GM12878 (cell line): ENCODE measurements around the gene LEKR1. TPM values are rescaled to one million over a fixed set of nuclear protein-coding genes. Genes with fewer than 3 reads are reported as not detected.

Experiments used
- CREB1 ChIP-seq: IDR thresholded peaks from 2 replicates; pipeline ENCODE4 v1.6.1; 2012; ENCODE audit warnings: low read depth, mild to moderate bottlenecking, inconsistent platforms
- DPF2 ChIP-seq: fragments of 450-650 bp; IDR thresholded peaks from 2 replicates; pipeline ENCODE4 v1.6.1; 2017; ENCODE audit warnings: mild to moderate bottlenecking
- HDAC2 ChIP-seq: fragments of 200-600 bp; sonication (generic); IDR thresholded peaks from 2 replicates; pipeline ENCODE4 v1.6.1; 2017
- IKZF1 ChIP-seq: fragments of 450-650 bp; conservative IDR thresholded peaks from 2 replicates; pipeline ENCODE4 v1.6.1; 2017; ENCODE audit warnings: antibody characterized with exemption, mild to moderate bottlenecking
- IKZF2 ChIP-seq, 2 experiments: fragments of 450-650 bp; IDR thresholded peaks; 2 replicates each; pipeline ENCODE4 v1.6.1; 2017; ENCODE audit warnings: mild to moderate bottlenecking in 2 of 2, moderate library complexity in 2 of 2
- JUNB ChIP-seq: IDR thresholded peaks from 2 replicates; pipeline ENCODE4 v1.6.1; 2016; ENCODE audit warnings: antibody characterized with exemption, mild to moderate bottlenecking
- MEF2A ChIP-seq: IDR thresholded peaks from 2 replicates; pipeline ENCODE4 v1.6.1; 2011; ENCODE audit warnings: low read depth, mild to moderate bottlenecking, low read length, moderate library complexity; ENCODE audit not compliant: insufficient read depth
- MTA3 ChIP-seq: IDR thresholded peaks from 2 replicates; pipeline ENCODE4 v1.6.1; 2012; ENCODE audit warnings: low read length, inconsistent platforms, borderline replicate concordance
- NFXL1 ChIP-seq: fragments of 450-650 bp; IDR thresholded peaks from 2 replicates; pipeline ENCODE4 v1.6.1; 2017; ENCODE audit warnings: antibody characterized with exemption, mild to moderate bottlenecking, borderline replicate concordance
- NR2F1 ChIP-seq: fragments of 450-650 bp; conservative IDR thresholded peaks from 2 replicates; pipeline ENCODE4 v1.6.1; 2017; ENCODE audit warnings: mild to moderate bottlenecking
- PAX5 ChIP-seq: IDR thresholded peaks from 2 replicates; pipeline ENCODE4 v1.6.1; 2011; ENCODE audit warnings: low read depth, low read length, borderline replicate concordance
- PAX8 ChIP-seq: fragments of 450-650 bp; IDR thresholded peaks from 2 replicates; pipeline ENCODE4 v1.6.1; 2017; ENCODE audit warnings: mild to moderate bottlenecking, moderate library complexity
- POLR2AphosphoS2 ChIP-seq: IDR thresholded peaks from 2 replicates; pipeline ENCODE4 v1.6.1; 2011; ENCODE audit warnings: low read depth, mild to moderate bottlenecking, low read length, improper control_type of control experiment, moderate library complexity
- SIN3A ChIP-seq: IDR thresholded peaks from 2 replicates; pipeline ENCODE4 v1.6.1; 2012; ENCODE audit warnings: low read depth, low read length, improper control_type of control experiment
- SMARCA5 ChIP-seq: fragments of 450-650 bp; IDR thresholded peaks from 2 replicates; pipeline ENCODE4 v1.6.1; 2017; ENCODE audit warnings: mild to moderate bottlenecking
- STAT1 ChIP-seq: fragments of 450-650 bp; conservative IDR thresholded peaks from 2 replicates; pipeline ENCODE4 v1.6.1; 2014; ENCODE audit warnings: antibody characterized with exemption, mild to moderate bottlenecking
- STAT3 ChIP-seq: IDR thresholded peaks from 2 replicates; pipeline ENCODE4 v1.6.1; 2011; ENCODE audit warnings: low read depth, low read length, improper control_type of control experiment
- TCF3 ChIP-seq: IDR thresholded peaks from 2 replicates; pipeline ENCODE4 v1.6.1; 2012; ENCODE audit warnings: low read depth, mild to moderate bottlenecking, low read length, borderline replicate concordance; ENCODE audit not compliant: insufficient read depth
- ZNF217 ChIP-seq: fragments of 450-650 bp; IDR thresholded peaks from 2 replicates; pipeline ENCODE4 v1.6.1; 2017; ENCODE audit warnings: antibody characterized with exemption, mild to moderate bottlenecking
- ZNF24 ChIP-seq: fragments of 450-650 bp; IDR thresholded peaks from 2 replicates; pipeline ENCODE4 v1.6.1; 2017; ENCODE audit warnings: antibody characterized with exemption, mild to moderate bottlenecking
- ZSCAN29 ChIP-seq: fragments of 450-650 bp; IDR thresholded peaks from 2 replicates; pipeline ENCODE4 v1.6.1; 2017; ENCODE audit warnings: mild to moderate bottlenecking, moderate library complexity
- ZZZ3 ChIP-seq: IDR thresholded peaks from 2 replicates; pipeline ENCODE4 v1.6.1; 2011; ENCODE audit warnings: low read depth; ENCODE audit not compliant: control insufficient read depth, insufficient read length
- polyA plus RNA-seq, 11 experiments: library from polyadenylated mRNA; depleted of rRNA in 4 of 11; unstranded in 6 of 11; stranded (reverse) in 5 of 11; fragments of >200 nt; fragmentation: Nextera tagmentation in 4 of 11; fragmentation: Illumina TruSeq in 1 of 11; extraction: Ambion mirVana in 4 of 11; extraction: Trizol in 1 of 11; gene quantifications; 1 replicate in 1 of 11; 2 replicates in 10 of 11; pipeline versions ENCODE4 v1.2.1 to v1.2.3, GENCODE V29; 2011 to 2016; ENCODE audit warnings: inconsistent platforms in 2 of 11, missing spikeins in 2 of 11, low read depth in 1 of 11
- total RNA-seq, 4 experiments: library from RNA; depleted of rRNA in 3 of 4; stranded (reverse); fragments of >200 nt in 3 of 4; fragmentation: Illumina TruSeq in 1 of 4; extraction: Trizol in 1 of 4; gene quantifications; 2 replicates each; pipeline versions ENCODE4 v1.2.1 to v1.2.3, GENCODE V29; 2013 to 2021
- TF ChIP-seq, protein P1 (sequence below): fragments of 450-650 bp; IDR thresholded peaks from 2 replicates; pipeline ENCODE4 v1.6.1; 2016; ENCODE audit warnings: mild to moderate bottlenecking
- TF ChIP-seq, protein P2 (sequence below): IDR thresholded peaks from 2 replicates; pipeline ENCODE4 v1.6.1; 2011; ENCODE audit warnings: mild to moderate bottlenecking, low read depth, low read length, moderate library complexity; ENCODE audit not compliant: insufficient replicate concordance
- TF ChIP-seq, protein P3 (sequence below): IDR thresholded peaks from 2 replicates; pipeline ENCODE4 v1.6.1; 2011; ENCODE audit warnings: borderline replicate concordance, low read depth, mild to moderate bottlenecking, moderate library complexity, mixed read lengths, low read length; ENCODE audit not compliant: insufficient read depth; ENCODE audit errors: extremely low read length
- TF ChIP-seq, protein P4 (sequence below): fragments of 450-650 bp; IDR thresholded peaks from 2 replicates; pipeline ENCODE4 v1.6.1; 2018; ENCODE audit warnings: mild to moderate bottlenecking, low read depth, moderate library complexity; ENCODE audit not compliant: partially characterized antibody
- TF ChIP-seq, protein P5 (sequence below): fragments of 450-650 bp; IDR thresholded peaks from 2 replicates; pipeline ENCODE4 v1.6.1; 2017; ENCODE audit warnings: borderline replicate concordance

Gene LEKR1
- total and polyA plus RNA-seq, 10 of the 15 experiments (the other 5 are each of a cell fraction or from before 2014, with no cell fraction given), result 0.48 to 3.2 (median 1.3) TPM

DNA sequence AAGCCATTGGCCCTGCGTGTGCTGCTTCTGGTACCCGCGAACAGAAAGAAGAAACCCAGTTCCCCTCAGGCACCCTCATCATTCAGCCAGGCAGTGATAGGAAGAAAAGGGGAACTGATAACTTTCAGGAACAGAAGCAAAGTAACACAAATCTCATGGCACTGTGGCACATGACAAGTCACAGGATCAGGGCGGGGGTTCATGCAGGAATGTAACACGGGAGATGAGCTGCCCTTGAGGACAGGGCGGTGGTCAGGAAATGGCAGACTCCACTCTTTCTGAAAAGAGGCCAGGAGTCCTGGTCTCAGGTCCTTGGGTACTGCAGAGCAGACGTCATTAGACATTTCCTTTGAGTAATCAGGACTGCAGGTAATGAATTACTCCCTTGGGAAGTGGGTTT, 238.2 kb downstream of the LEKR1 start (continued):
- TF ChIP-seq, protein P1, sequence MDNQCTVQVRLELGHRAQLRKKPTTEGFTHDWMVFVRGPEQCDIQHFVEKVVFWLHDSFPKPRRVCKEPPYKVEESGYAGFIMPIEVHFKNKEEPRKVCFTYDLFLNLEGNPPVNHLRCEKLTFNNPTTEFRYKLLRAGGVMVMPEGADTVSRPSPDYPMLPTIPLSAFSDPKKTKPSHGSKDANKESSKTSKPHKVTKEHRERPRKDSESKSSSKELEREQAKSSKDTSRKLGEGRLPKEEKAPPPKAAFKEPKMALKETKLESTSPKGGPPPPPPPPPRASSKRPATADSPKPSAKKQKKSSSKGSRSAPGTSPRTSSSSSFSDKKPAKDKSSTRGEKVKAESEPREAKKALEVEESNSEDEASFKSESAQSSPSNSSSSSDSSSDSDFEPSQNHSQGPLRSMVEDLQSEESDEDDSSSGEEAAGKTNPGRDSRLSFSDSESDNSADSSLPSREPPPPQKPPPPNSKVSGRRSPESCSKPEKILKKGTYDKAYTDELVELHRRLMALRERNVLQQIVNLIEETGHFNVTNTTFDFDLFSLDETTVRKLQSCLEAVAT, result 0 out of 2 replicates have a peak, but pooled peaks have one; percentile 14
- TF ChIP-seq SMARCA5, result no peak
- TF ChIP-seq HDAC2, result no peak
- TF ChIP-seq DPF2, result peak; percentile 81
- no peak for TF ChIP-seq NR2F1
- no peak for TF ChIP-seq CREB1
- no peak for TF ChIP-seq SIN3A
- TF ChIP-seq JUNB, result no peak
- 0 out of 2 replicates have a peak, but pooled peaks have one; percentile 56 for TF ChIP-seq ZNF217
- peak; percentile 88 for TF ChIP-seq IKZF1
- TF ChIP-seq, protein P2, sequence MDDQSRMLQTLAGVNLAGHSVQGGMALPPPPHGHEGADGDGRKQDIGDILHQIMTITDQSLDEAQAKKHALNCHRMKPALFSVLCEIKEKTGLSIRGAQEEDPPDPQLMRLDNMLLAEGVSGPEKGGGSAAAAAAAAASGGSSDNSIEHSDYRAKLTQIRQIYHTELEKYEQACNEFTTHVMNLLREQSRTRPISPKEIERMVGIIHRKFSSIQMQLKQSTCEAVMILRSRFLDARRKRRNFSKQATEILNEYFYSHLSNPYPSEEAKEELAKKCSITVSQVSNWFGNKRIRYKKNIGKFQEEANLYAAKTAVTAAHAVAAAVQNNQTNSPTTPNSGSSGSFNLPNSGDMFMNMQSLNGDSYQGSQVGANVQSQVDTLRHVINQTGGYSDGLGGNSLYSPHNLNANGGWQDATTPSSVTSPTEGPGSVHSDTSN, result no peak
- no peak for TF ChIP-seq NFXL1
- 0 out of 2 replicates have a peak, but pooled peaks have one; percentile 20 for TF ChIP-seq ZNF24
- no peak for TF ChIP-seq POLR2AphosphoS2
- peak; percentile 95 to 96 for TF ChIP-seq IKZF2 (IDR thresholded peaks at IDR 0.05)
- no peak for TF ChIP-seq PAX8
- TF ChIP-seq STAT3, result no peak
- no peak for TF ChIP-seq MEF2A
- TF ChIP-seq PAX5, result no peak
- TF ChIP-seq, protein P3, sequence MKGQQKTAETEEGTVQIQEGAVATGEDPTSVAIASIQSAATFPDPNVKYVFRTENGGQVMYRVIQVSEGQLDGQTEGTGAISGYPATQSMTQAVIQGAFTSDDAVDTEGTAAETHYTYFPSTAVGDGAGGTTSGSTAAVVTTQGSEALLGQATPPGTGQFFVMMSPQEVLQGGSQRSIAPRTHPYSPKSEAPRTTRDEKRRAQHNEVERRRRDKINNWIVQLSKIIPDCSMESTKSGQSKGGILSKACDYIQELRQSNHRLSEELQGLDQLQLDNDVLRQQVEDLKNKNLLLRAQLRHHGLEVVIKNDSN, result peak; percentile 37
- TF ChIP-seq, protein P4, sequence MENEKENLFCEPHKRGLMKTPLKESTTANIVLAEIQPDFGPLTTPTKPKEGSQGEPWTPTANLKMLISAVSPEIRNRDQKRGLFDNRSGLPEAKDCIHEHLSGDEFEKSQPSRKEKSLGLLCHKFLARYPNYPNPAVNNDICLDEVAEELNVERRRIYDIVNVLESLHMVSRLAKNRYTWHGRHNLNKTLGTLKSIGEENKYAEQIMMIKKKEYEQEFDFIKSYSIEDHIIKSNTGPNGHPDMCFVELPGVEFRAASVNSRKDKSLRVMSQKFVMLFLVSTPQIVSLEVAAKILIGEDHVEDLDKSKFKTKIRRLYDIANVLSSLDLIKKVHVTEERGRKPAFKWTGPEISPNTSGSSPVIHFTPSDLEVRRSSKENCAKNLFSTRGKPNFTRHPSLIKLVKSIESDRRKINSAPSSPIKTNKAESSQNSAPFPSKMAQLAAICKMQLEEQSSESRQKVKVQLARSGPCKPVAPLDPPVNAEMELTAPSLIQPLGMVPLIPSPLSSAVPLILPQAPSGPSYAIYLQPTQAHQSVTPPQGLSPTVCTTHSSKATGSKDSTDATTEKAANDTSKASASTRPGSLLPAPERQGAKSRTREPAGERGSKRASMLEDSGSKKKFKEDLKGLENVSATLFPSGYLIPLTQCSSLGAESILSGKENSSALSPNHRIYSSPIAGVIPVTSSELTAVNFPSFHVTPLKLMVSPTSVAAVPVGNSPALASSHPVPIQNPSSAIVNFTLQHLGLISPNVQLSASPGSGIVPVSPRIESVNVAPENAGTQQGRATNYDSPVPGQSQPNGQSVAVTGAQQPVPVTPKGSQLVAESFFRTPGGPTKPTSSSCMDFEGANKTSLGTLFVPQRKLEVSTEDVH, result no peak
- TF ChIP-seq ZZZ3, result no peak
- TF ChIP-seq, protein P5, sequence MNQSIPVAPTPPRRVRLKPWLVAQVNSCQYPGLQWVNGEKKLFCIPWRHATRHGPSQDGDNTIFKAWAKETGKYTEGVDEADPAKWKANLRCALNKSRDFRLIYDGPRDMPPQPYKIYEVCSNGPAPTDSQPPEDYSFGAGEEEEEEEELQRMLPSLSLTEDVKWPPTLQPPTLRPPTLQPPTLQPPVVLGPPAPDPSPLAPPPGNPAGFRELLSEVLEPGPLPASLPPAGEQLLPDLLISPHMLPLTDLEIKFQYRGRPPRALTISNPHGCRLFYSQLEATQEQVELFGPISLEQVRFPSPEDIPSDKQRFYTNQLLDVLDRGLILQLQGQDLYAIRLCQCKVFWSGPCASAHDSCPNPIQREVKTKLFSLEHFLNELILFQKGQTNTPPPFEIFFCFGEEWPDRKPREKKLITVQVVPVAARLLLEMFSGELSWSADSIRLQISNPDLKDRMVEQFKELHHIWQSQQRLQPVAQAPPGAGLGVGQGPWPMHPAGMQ, result no peak
- TF ChIP-seq MTA3, result no peak
- no peak for TF ChIP-seq TCF3
- TF ChIP-seq ZSCAN29, result no peak
- TF ChIP-seq STAT1, result no peak
